ENCODE data around the gene PAM.

Gene PAM

DNA sequence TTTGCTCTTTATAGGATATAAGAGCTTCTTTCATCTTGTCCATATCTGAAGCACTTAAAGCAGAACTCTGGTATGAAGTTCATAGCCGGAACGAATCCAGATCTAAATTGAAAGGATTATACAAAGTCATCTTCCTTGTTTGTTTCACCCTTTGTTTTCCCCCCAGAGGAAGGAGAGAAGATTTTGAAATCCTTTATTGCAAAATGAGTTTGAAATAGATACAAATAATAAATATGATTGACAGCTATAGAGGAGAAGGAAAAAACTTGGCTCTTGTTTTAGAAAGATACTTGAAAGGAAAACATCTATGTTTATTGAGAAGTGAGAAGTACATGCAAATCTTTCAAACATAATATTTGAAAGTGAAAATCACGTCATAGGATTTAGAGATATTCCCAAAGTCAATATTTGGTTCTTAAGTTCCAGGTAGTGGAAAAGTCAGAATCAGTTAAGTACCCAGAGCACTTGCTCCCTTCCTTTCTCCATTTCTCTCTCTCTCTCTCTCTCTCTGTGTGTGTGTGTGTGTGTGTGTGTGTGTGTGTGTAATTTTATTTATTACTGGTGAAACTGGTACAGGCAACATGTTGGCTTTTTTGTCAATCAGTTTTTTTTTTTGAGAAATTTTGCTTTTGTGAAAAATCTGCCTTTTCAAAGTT lies 27.2 kb downstream of the PAM start:
- DNase-seq: no peak

DNA sequence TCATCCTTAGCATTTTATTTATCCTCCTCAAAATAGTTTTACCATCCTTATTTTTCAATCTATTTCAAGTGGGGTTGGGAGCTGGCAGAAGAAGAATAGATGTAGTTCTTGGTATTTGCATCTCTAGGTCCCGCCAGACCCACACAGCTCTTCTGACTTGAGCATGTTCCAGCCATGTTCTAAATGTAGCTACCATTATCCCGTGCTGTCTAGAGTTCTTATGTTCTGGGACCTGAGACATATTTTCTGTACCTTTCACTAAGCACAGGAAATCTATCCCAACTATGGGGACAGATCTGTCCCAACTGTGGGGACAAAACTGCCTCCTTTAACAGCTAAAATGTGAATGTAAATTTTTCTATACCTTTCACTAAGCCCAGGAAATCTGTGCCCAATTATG lies 32.0 kb downstream of the PAM start:
- DNase-seq: no peak

GRCh38 chr5:102788788-102789187 lies 33.7 kb downstream of the PAM start:
- no peak for DNase-seq

DNA sequence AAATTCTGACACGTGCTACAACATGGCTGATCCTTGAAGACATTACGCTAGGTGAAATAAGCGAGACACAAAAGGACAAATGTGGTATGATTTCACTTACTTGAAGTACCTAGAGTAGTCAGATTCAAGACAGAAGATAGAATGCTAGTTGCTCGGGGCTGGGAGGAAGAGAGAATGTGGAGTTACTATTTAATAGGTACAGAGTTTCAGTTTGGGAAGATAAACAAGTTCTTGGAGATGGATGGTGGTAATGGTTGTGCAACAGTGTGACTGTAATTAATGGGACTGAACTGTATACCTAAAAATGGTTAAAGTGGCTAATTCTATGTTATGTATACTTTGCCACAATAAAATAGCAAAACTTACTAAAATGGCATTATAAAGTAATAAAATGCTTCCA lies 34.4 kb downstream of the PAM start:
- DNase-seq: no peak

DNA sequence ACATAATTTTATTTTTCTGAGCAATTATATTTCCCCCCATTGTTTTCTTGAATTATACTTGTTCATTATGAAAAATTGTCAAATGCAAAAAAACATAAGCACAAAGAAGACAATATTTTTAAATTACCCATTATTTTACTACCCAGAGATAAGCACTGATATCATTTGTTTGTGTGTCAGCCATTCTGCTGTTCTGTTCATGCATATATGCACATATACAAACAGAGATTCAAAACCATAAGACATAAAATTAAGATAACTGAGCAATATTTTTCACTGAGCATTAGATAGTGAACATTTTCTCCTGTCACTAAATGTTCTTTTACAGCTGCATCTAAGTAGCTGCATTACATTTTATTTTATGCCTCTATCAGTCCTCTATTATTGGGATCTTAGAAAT lies 35.6 kb downstream of the PAM start:
- DNase-seq: no peak

- no peak for DNase-seq
Measured at GRCh38 chr5:102792705-102793104, 37.6 kb downstream of the PAM start.

DNA sequence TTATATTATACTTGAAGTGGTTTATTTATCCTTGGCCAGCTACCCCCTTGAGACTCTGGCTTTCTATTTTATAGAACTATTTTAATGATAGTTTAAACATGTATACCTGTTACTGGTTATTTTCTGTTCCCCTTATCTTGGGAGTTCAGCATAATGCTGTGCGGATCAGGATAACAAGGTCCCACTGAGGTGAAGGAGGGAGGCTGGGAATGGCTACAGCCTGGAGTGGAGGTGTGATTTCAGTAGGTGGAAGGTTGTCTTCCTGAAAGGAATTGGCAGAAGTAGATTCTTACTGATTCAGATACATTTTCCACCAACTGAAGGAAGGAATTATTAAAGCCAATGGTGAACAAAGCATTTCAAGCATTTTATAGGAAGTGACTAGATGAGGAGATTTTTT lies 38.9 kb downstream of the PAM start:
- DNase-seq: no peak

GRCh38 chr5:102794677-102795331 lies 39.7 kb downstream of the PAM start:
- DNase-seq: no peak

GRCh38 chr5:102795526-102795925 lies 40.4 kb downstream of the PAM start:
- DNase-seq: no peak

DNA sequence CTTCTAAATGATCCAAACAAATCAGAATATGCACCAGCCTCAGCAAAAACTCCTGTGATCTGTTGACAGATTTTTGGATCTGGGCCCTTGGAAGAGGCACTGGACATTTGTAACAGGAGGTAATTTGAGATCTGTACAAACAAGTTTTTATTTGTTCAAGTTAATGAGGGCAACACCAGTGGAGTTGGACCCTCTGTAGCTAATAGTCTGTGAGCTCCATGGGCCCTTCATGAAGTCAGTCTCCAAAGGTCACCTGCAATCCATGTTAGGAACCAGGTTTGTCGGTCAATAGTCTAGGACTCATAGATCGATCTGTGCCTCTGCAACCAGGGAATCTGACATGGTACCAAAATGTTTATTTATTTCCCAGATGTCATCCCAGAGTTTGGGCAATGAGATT lies 40.9 kb downstream of the PAM start:
- no peak for DNase-seq

GRCh38 chr5:102796498-102796897 lies 41.4 kb downstream of the PAM start:
- DNase-seq: no peak

DNA sequence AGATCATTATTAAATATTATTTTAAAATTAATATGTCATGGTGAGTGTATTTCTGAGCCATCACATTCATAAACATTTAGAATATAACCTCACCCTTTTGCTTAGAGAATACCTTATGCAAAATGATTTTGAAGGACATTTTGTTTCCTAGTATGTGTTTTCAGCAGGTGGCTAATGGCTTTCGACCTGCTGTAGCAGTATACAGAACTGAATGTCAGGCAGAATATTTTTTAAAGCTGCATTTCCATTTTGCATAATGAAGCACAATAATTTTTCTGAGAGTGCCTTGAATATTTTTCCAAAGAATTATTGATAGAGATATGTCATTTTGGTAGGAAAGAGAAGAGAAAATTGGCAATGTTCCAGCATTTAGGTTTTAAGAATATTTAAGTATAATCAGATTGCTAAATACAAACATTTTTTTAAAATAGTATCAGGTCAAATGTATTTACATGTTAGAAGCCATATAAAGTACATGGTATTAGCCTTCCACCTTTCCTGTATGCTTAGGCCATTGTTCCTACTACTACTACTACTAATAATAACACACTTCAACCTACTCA lies 42.3 kb downstream of the PAM start:
- no peak for DNase-seq

- no peak for DNase-seq
Measured at GRCh38 chr5:102798104-102798785, 43.1 kb downstream of the PAM start.

DNA sequence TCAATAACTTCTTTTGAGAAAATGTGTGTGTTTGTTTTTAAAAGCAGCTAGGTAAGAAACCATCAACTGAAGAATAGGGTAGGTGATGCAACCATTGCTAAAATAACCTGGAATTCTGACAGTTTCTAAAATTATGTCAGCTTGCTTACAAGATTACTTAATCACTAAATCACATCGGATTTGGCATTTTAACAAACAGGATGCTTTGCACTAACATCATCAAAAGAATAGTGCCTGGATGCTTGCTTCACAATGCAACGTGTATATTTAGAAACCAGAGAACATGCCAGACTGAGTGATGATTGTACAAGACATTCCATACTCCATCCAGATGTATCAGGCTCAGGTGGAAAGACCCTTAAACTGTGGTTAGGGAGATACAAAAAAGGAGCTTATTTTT lies 43.9 kb downstream of the PAM start:
- no peak for DNase-seq

DNA sequence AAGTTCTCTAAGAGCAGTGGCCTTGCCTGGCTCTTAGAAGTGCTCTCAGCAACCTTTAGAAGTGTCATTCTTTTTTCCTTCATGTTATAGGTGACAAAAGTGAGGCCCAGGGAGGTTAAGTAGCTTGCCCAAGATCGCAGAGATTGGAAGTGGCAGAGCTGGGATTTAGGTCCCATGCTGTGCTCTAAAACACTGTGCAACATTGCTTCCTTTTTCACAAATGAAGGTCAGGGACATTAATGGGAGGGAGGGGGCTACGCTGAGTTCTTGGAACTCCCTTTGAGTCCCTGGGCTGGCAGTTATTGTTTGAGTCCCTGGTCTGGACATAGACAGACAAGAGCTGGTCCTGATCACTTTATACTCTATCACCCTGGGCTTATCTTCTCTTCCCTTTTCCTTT lies 45.3 kb downstream of the PAM start:
- no peak for DNase-seq

DNA sequence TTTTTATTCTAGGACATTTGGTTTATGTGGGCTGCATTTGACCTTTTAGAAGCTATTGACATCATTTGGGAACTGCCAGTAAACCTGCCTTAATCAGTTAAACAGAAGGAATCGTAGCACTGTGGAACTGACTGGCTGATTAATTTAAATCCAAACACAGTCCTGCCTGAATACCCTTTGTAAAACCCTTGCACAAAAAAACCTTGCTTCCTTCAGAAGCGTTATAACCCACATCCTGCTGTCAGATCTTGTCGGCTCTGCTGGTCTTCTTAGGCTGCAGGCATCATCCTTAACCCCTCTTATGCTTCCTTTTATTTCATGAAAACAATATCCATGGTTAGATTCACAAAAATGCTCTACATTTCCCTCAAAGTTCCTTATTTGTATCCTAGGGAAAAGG lies 46.3 kb downstream of the PAM start:
- DNase-seq: no peak

GRCh38 chr5:102802708-102803458 lies 47.8 kb downstream of the PAM start:
- DNase-seq: no peak

- no peak for DNase-seq
Measured at GRCh38 chr5:102807878-102808502, 52.9 kb downstream of the PAM start.

DNA sequence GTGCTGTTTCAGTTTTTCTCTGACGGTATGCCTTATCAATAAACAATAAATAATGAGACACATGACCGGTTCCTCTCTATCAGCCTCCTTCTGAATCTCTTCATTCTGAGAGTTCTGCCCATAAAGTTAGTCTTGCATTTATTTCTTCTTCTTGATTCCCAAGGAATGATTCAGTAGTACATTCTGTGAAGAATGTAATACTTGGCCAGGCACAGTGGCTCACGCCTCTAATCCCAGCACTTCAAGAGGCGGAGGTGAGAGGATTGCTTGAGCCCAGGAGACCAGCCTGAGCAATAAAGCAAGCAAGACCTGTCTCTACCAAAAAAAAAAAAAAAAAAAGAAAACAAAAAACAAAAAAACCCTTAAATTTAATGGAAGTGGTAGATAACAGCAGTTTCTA lies 53.9 kb downstream of the PAM start:
- no peak for DNase-seq

- DNase-seq: no peak
Measured at GRCh38 chr5:102811972-102812371, 56.9 kb downstream of the PAM start.

GRCh38 chr5:102813740-102814139 lies 58.6 kb downstream of the PAM start:
- no peak for DNase-seq

- DNase-seq: no peak
Measured at GRCh38 chr5:102815084-102815483, 60.0 kb downstream of the PAM start.

Data from activated CD4-positive, alpha-beta T cell treated with anti-CD3 and anti-CD28 coated beads for 48 hours (primary cell).